H1 (cell line): ENCODE data around the gene CAPN7. TPM values are rescaled to one million over a fixed set of nuclear protein-coding genes. Genes with fewer than 3 reads are reported as not detected.

ENCODE experiments used
- CTCF ChIA-PET: fragments of 300-600 bp; sonication (Branson Sonifier 250); formaldehyde crosslinking; loops from one replicate; lab custom pipeline; 2021; ENCODE audit not compliant: partially characterized antibody; lab: Charles Lee
- POLR2A ChIA-PET: fragments of 300-600 bp; sonication (Branson Sonifier 250); formaldehyde crosslinking; loops from one replicate; lab custom pipeline; 2021; ENCODE audit warnings: inconsistent platforms; ENCODE audit not compliant: partially characterized antibody; lab: Charles Lee
- DNase-seq, 2 experiments: peaks; one replicate each; pipeline versions ENCODE4 v3.0.0 to v3.0.0-alpha.2; 2010 to 2022; ENCODE audit warnings: low spot score in 2 of 2, low read depth in 1 of 2, mixed read lengths in 1 of 2
- FAIRE-seq: peaks from 2 replicates; lab custom pipeline; 2011; peaks lifted over from hg19 to GRCh38; lab: Jason Lieb, UNC
- H2AFZ ChIP-seq: 2 replicates; pipeline ENCODE4 v1.8.1; 2012; ENCODE audit warnings: low read length, inconsistent platforms
- H2AK5ac ChIP-seq: 2 replicates; pipeline ENCODE4 v1.6.1; 2013; ENCODE audit warnings: low read depth, low read length
- H2BK120ac ChIP-seq: replicated peaks from 2 replicates; pipeline ENCODE3; 2013; ENCODE audit warnings: low read depth, low read length, inconsistent platforms
- H2BK12ac ChIP-seq: 2 replicates; pipeline ENCODE4 v1.6.1; 2013; ENCODE audit warnings: low read depth, low read length
- H2BK15ac ChIP-seq: 2 replicates; pipeline ENCODE4 v1.6.1; 2013; ENCODE audit warnings: low read length
- H2BK20ac ChIP-seq: 2 replicates; pipeline ENCODE4 v1.6.1; 2013; ENCODE audit warnings: low read length
- H2BK5ac ChIP-seq: 2 replicates; pipeline ENCODE4 v1.6.1; 2013; ENCODE audit warnings: low read depth, low read length
- H3K14ac ChIP-seq: 2 replicates; pipeline ENCODE4 v1.6.1; 2013; ENCODE audit warnings: inconsistent platforms; ENCODE audit not compliant: insufficient read length
- H3K18ac ChIP-seq: 2 replicates; pipeline ENCODE4 v1.6.1; 2013; ENCODE audit warnings: low read length; ENCODE audit errors: extremely low read depth
- H3K23ac ChIP-seq: 2 replicates; pipeline ENCODE4 v1.6.1; 2013; ENCODE audit warnings: inconsistent platforms; ENCODE audit not compliant: insufficient read length
- H3K23me2 ChIP-seq: 2 replicates; pipeline ENCODE4 v1.6.1; 2013; ENCODE audit warnings: low read depth, low read length
- H3K27ac ChIP-seq: 2 replicates; pipeline ENCODE4 v1.6.1; 2011; ENCODE audit warnings: low read depth, low read length, inconsistent platforms
- H3K27me3 ChIP-seq, 4 experiments: replicated peaks in 1 of 4; 1 replicate in 1 of 4; 2 replicates in 3 of 4; pipeline versions ENCODE4 v1.6.1 to v1.8.1; 2011 to 2013; ENCODE audit warnings: low read length in 3 of 4, mild to moderate bottlenecking in 3 of 4, inconsistent platforms in 2 of 4, mixed read lengths in 2 of 4, moderate library complexity in 1 of 4; ENCODE audit not compliant: control insufficient read depth in 3 of 4, insufficient read depth in 3 of 4; ENCODE audit errors: extremely low read depth in 1 of 4
- H3K36me3 ChIP-seq, 4 experiments: 2 replicates each; pipeline versions ENCODE4 v1.6.1 to v1.8.1; 2011 to 2013; ENCODE audit warnings: mild to moderate bottlenecking in 4 of 4, low read length in 3 of 4, moderate library complexity in 2 of 4, control low read depth in 1 of 4, inconsistent platforms in 1 of 4; ENCODE audit not compliant: insufficient read depth in 4 of 4, control insufficient read depth in 2 of 4
- H3K4ac ChIP-seq: replicated peaks from 2 replicates; pipeline ENCODE3; 2013; ENCODE audit warnings: low read length, low read depth, mixed read lengths, inconsistent platforms; ENCODE audit not compliant: insufficient read length
- H3K4me1 ChIP-seq, 4 experiments: replicated peaks in 1 of 4; 1 replicate in 1 of 4; 2 replicates in 3 of 4; pipeline versions ENCODE4 v1.6.1 to v1.8.1; 2011 to 2013; ENCODE audit warnings: low read length in 3 of 4, inconsistent platforms in 2 of 4, mixed read lengths in 1 of 4; ENCODE audit not compliant: insufficient read depth in 4 of 4, control insufficient read depth in 3 of 4
- H3K4me2 ChIP-seq, 2 experiments: 2 replicates each; pipeline versions ENCODE4 v1.6.1 to v1.8.1; 2011 to 2013; ENCODE audit warnings: low read depth in 2 of 2, low read length in 2 of 2, control low read depth in 1 of 2, inconsistent platforms in 1 of 2, mild to moderate bottlenecking in 1 of 2; ENCODE audit not compliant: insufficient read depth in 1 of 2
- H3K4me3 ChIP-seq, 4 experiments: fragments of 200-600, 300-600 bp in 1 of 4; sonication (generic), shearing (Covaris generic), sonication (Bioruptor Twin) in 1 of 4; 2 replicates each; pipeline versions ENCODE4 v1.5.1 to v1.8.1; 2011 to 2016; ENCODE audit warnings: low read length in 4 of 4, low read depth in 3 of 4, control low read depth in 2 of 4, inconsistent platforms in 2 of 4, mild to moderate bottlenecking in 2 of 4, mixed read lengths in 1 of 4, moderate library complexity in 1 of 4; ENCODE audit not compliant: insufficient read depth in 2 of 4; ENCODE audit errors: extremely low read depth in 1 of 4
- H3K56ac ChIP-seq: replicated peaks from 2 replicates; pipeline ENCODE3; 2013; ENCODE audit warnings: low read depth, mild to moderate bottlenecking, mixed read lengths, low read length, inconsistent platforms; ENCODE audit not compliant: insufficient read length
- H3K79me1 ChIP-seq: 2 replicates; pipeline ENCODE4 v1.6.1; 2013; ENCODE audit warnings: low read depth, low read length, control low read depth
- H3K79me2 ChIP-seq, 2 experiments: 2 replicates each; pipeline versions ENCODE4 v1.6.1 to v1.8.1; 2012 to 2013; ENCODE audit warnings: low read length in 2 of 2, mild to moderate bottlenecking in 2 of 2, inconsistent platforms in 1 of 2; ENCODE audit not compliant: insufficient read depth in 2 of 2, control insufficient read depth in 1 of 2
- H3K9ac ChIP-seq, 4 experiments: replicated peaks in 1 of 4; 1 replicate in 1 of 4; 2 replicates in 3 of 4; pipeline versions ENCODE4 v1.6.1 to v1.8.1; 2011 to 2013; ENCODE audit warnings: low read depth in 3 of 4, low read length in 3 of 4, control low read depth in 2 of 4, mild to moderate bottlenecking in 2 of 4, moderate library complexity in 2 of 4, inconsistent platforms in 1 of 4; ENCODE audit errors: extremely low read depth in 1 of 4
- H3K9me3 ChIP-seq, 2 experiments: 2 replicates each; pipeline versions ENCODE4 v1.6.1 to v1.8.1; 2012 to 2013; ENCODE audit warnings: mild to moderate bottlenecking in 2 of 2, moderate library complexity in 2 of 2, control low read depth in 1 of 2, inconsistent platforms in 1 of 2, low read depth in 1 of 2, low read length in 1 of 2, mixed read lengths in 1 of 2; ENCODE audit not compliant: insufficient read depth in 2 of 2
- H4K20me1 ChIP-seq, 2 experiments: replicated peaks in 1 of 2; 2 replicates each; pipeline versions ENCODE3 to v1.8.1; 2011 to 2013; ENCODE audit warnings: inconsistent platforms in 2 of 2, low read length in 2 of 2, mild to moderate bottlenecking in 1 of 2; ENCODE audit not compliant: insufficient read depth in 2 of 2, control insufficient read depth in 1 of 2
- H4K5ac ChIP-seq: 2 replicates; pipeline ENCODE4 v1.6.1; 2013; ENCODE audit warnings: low read length, low read depth, mixed read lengths, inconsistent platforms; ENCODE audit not compliant: insufficient read length
- H4K8ac ChIP-seq: 2 replicates; pipeline ENCODE4 v1.8.0; 2013; ENCODE audit warnings: mild to moderate bottlenecking, moderate library complexity, low read length, inconsistent platforms; ENCODE audit not compliant: insufficient read depth; ENCODE audit errors: extremely low read depth
- H4K91ac ChIP-seq: replicated peaks from 2 replicates; pipeline ENCODE3; 2013; ENCODE audit warnings: low read length, mixed read lengths, inconsistent platforms; ENCODE audit not compliant: insufficient read length
- BRCA1 ChIP-seq: IDR thresholded peaks from 2 replicates; pipeline ENCODE4 v1.6.1; 2012; ENCODE audit warnings: low read depth, low read length, improper control_type of control experiment
- CTCF ChIP-seq, 3 experiments: IDR thresholded peaks; 1 replicate in 2 of 3; 2 replicates in 1 of 3; pipeline versions ENCODE4 v1.5.1 to v1.6.1; 2011; ENCODE audit warnings: low read length in 3 of 3, mild to moderate bottlenecking in 3 of 3, inconsistent platforms in 2 of 3, low read depth in 1 of 3, moderate library complexity in 1 of 3; ENCODE audit not compliant: insufficient read depth in 1 of 3; ENCODE audit errors: control extremely low read depth in 1 of 3
- KDM1A ChIP-seq: fragments of 200-600, 300-600 bp; sonication (generic); IDR thresholded peaks from 2 replicates; pipeline ENCODE4 v1.7.1; 2016; ENCODE audit warnings: mild to moderate bottlenecking, low read length, borderline replicate concordance
- KDM4A ChIP-seq: IDR thresholded peaks from one replicate; pipeline ENCODE4 v1.7.1; 2012; ENCODE audit warnings: low read depth, mild to moderate bottlenecking, moderate library complexity, low read length, inconsistent platforms; ENCODE audit not compliant: severe bottlenecking
- POLR2AphosphoS5 ChIP-seq: IDR thresholded peaks from 2 replicates; pipeline ENCODE4 v1.6.1; 2011; ENCODE audit warnings: low read depth, low read length
- SUZ12 ChIP-seq: fragments of 200-600 bp; sonication (generic); IDR thresholded peaks from 2 replicates; pipeline ENCODE4 v1.6.1; 2012; ENCODE audit warnings: mild to moderate bottlenecking, inconsistent platforms, low read length, moderate library complexity, mixed read lengths
- TCF12 ChIP-seq: IDR thresholded peaks from 2 replicates; pipeline ENCODE4 v1.6.1; 2011; ENCODE audit warnings: low read depth, mild to moderate bottlenecking, low read length
- ZNF274 ChIP-seq: IDR thresholded peaks from 2 replicates; pipeline ENCODE4 v1.7.0; 2012; ENCODE audit warnings: low read length, borderline replicate concordance; ENCODE audit errors: extremely low read depth
- WGBS, 2 experiments: shearing (Covaris generic) in 1 of 2; methylation state at CpG; one replicate each; pipeline versions ENCODE4 v1.1.6 to v1.1.7; 2013 to 2015; ENCODE audit warnings: low lambda C conversion rate in 2 of 2, mixed read lengths in 2 of 2, inconsistent platforms in 1 of 2, low coverage in 1 of 2, missing lambda C conversion rate in 1 of 2; ENCODE audit not compliant: insufficient replicate concordance in 2 of 2, insufficient coverage in 1 of 2, insufficient read length in 1 of 2; ENCODE audit errors: extremely low coverage in 1 of 2, missing lambda C conversion rate in 1 of 2; 5-methylcytosine and 5-hydroxymethylcytosine counted together
- polyA plus RNA-seq, 7 experiments: library from polyadenylated mRNA; depleted of rRNA in 3 of 7; stranded (reverse) in 5 of 7; unstranded in 2 of 7; fragments of >200 nt in 5 of 7; fragments of 200-250 nt in 2 of 7; gene quantifications; 1 replicate in 5 of 7; 2 replicates in 1 of 7; 4 replicates in 1 of 7; pipeline versions ENCODE4 v1.2.1 to v1.2.3, GENCODE V29; 2011 to 2013; ENCODE audit warnings: missing spikeins in 2 of 7, mixed read lengths in 2 of 7
- total RNA-seq: library from RNA; stranded (reverse); fragmentation: NEBNext Ultra II Directional; extraction: Animal tissue kit (Norgen Biotek cat#: 25700); gene quantifications from 2 replicates; pipeline ENCODE4 v1.2.1, GENCODE V29; 2021
- TF ChIP-seq, protein P1 (sequence below): IDR thresholded peaks from 2 replicates; pipeline ENCODE4 v1.6.1; 2011; ENCODE audit warnings: low read length, improper control_type of control experiment
- TF ChIP-seq, protein P2 (sequence below): IDR thresholded peaks from 2 replicates; pipeline ENCODE4 v1.6.1; 2012; ENCODE audit warnings: inconsistent platforms

CAPN7 gene
- total and polyA plus RNA-seq, 2 of the 8 experiments (the other 6 are each of a cell fraction or from before 2014, with no cell fraction given): 5.3 to 13.2 TPM

DNA sequence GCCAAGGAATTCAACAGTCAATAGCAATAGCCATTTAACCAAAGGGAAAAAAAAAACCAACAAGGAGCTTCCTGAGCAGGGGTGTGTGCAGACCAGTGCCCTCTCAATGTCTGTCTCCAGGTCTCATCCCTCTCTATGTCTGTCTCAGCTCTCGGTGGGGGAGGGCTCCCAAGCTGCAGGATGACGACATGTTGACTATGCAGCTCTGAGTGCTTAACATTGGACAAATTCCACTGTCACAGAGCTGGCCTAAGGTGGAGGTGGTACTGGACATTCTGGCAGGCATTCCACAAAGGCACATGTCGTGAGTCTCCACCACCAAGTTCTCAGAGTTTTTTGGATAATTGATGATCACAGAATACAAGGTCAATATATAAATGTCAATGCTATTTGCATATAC is 2.0 kb upstream of the CAPN7 start:
- 78% methylated on average over 3 of the region's 3 CpGs; no CpG with 5 or more reads in 1 of the 2 experiments for WGBS, 2 experiments
- DNase-seq: no peak
- CTCF ChIA-PET: interaction anchor here (0.5 to 7.2 kb wide), 16 partner anchors 9 to 1045 kb away, joined by 3 to 86 read pairs (median 7); no protein-coding TSS in a partner anchor
- no peak for TF ChIP-seq POLR2AphosphoS5
- TF ChIP-seq TCF12: no peak
- TF ChIP-seq SUZ12: no peak
- TF ChIP-seq ZNF274: no peak
- TF ChIP-seq KDM4A: no peak
- TF ChIP-seq, protein P1, sequence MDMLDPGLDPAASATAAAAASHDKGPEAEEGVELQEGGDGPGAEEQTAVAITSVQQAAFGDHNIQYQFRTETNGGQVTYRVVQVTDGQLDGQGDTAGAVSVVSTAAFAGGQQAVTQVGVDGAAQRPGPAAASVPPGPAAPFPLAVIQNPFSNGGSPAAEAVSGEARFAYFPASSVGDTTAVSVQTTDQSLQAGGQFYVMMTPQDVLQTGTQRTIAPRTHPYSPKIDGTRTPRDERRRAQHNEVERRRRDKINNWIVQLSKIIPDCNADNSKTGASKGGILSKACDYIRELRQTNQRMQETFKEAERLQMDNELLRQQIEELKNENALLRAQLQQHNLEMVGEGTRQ: no peak
- TF ChIP-seq CTCF (IDR thresholded peaks at IDR 0.05; ENCODE audit: control extremely low read depth in 1 of 3, insufficient read depth in 1 of 3, low read depth in 1 of 3, low read length in 3 of 3): no peak
- no peak for TF ChIP-seq BRCA1
- TF ChIP-seq, protein P2, sequence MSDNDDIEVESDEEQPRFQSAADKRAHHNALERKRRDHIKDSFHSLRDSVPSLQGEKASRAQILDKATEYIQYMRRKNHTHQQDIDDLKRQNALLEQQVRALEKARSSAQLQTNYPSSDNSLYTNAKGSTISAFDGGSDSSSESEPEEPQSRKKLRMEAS: no peak
- TF ChIP-seq KDM1A: no peak

More for the DNA sequence above, 2.0 kb upstream of the CAPN7 start:
- Histone ChIP-seq H2AK5ac (no peak overlapping the region), H3K18ac (no peak overlapping the region), H3K9ac (no peak overlapping the region), H3K23ac (no peak overlapping the region), H2BK15ac (no peak overlapping the region), H3K79me2 (peaks cover 0 to 11% of the 10 kb centered on the region in 2 experiments; a peak in 2 of 4 replicates), H2BK120ac (no peak overlapping the region), H2BK5ac (no peak overlapping the region), H3K4me2 (no peak overlapping the region), H3K27me3 (no peaks in the 10 kb centered on the region; a peak in 2 of 7 replicates), H2BK20ac (no peak overlapping the region), H3K79me1 (no peaks in the 10 kb centered on the region; the same call in 1 of the 2 replicates), H3K27ac (no peak overlapping the region), H4K5ac (no peak overlapping the region), H3K23me2 (peaks cover 7% of the 10 kb centered on the region; the same call in 1 of the 2 replicates), H3K56ac (no peak overlapping the region), H2AFZ (no peak overlapping the region), H3K4me3 (no peak overlapping the region), H3K4ac (no peak overlapping the region), H3K14ac (no peak overlapping the region), H4K91ac (no peak overlapping the region), H4K20me1 (peaks cover 0 to 2% of the 10 kb centered on the region in 2 experiments), H3K4me1 (peaks cover 0 to 3% (median 1%) of the 10 kb centered on the region in 4 experiments; a peak in 3 of 7 replicates), H2BK12ac (no peak overlapping the region), H3K36me3 (no peaks in the 10 kb centered on the region), H4K8ac (no peak overlapping the region), H3K9me3 (peaks cover 4 to 7% of the 10 kb centered on the region in 2 experiments; a peak in 1 of 4 replicates)
- no peak for FAIRE-seq
- POLR2A ChIA-PET: no interaction called here
